Measurements from ENCODE around the gene TEX9. TPM values are rescaled to one million over a fixed set of nuclear protein-coding genes. Genes with fewer than 3 reads are reported as not detected.
"Not testable (repeated sequence)": the region's sequence is repeated elsewhere in the genome, so short reads cannot be mapped to it uniquely, and the experiment has no call there.

The TEX9 gene
- polyA plus RNA-seq, 3 donors, result 26.1 to 33.9 (median 31.7) TPM

GRCh38 chr15:56413114-56413733, 48.0 kb downstream of the TEX9 start:
- not testable (repeated sequence) for DNase-seq (ENCODE audit: extremely low read depth in 1 of 11, low read depth in 9 of 11, low spot score in 4 of 11)

DNA sequence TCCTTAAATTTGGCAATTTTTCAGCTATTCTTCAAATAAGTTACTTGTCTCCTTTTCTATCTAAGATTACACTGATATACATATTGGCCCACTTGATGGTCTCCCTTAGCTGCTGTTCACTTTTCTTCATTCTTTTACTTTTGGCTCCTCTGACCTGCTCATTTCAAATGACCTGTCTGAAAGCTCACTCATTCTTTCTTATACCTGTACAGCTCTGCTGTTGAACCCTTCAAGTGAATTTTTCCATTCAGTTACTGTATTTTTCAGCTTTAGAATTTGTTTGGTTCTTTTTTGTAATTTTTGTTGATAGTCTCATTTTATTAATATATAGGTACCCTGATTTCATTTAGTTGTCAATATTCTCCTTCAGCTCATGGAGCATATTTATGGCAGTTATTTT, 60.0 kb downstream of the TEX9 start:
- no peak for DNase-seq (ENCODE audit: extremely low read depth in 1 of 11, low read depth in 9 of 11, low spot score in 4 of 11)

DNA sequence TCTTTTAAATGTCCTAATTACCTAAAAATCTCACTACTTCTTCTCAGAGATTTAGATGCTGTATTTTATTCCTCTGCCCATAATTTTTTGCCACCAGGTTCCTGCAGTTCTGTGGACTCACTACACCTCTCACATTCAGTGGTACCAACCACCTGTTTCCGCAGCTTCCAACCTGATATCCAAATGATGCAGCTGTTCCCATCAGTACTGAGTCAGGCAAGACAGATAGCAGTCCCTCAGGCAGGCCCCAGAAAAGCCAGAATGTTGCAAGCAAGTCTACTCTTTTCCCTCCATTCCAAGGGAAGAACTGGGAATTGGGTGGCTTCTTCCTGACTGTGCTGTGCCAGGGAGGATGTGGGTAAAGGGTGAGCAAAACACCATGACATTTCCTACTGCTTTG, 60.8 kb downstream of the TEX9 start:
- no peak for DNase-seq (ENCODE audit: extremely low read depth in 1 of 11, low read depth in 9 of 11, low spot score in 4 of 11)

DNA sequence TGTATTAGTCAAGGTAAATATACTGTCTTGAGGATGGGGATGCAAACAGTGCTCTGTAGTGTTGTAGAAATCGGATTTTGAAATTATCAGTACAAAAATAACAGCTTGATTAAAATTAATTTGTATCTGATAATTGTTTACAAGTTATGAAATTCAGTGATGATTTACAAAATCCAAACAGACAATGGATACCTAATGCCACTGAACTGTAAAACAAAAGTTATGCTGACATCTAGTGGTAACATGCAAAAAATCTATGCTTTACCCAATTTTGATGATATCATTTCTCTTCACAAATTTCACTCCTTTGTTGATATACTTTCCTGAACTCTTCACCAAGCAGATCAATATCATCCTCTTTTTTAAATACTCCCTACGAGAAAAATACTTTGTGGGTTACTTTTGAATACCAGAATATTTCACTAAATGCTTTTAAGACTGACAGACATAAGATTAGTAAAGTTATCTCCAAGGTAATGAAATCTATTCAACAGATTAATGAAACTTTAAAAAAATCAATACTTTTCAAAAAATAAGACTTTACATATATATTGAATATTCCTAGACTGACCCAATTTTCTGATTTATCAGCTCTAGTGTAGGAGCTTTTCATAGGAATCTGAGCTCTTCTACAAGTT, 63.7 kb downstream of the TEX9 start:
- DNase-seq (ENCODE audit: extremely low read depth in 1 of 11, low read depth in 9 of 11, low spot score in 4 of 11), result peak in 4 of 11 donors; percentile 4 to 9 (median 7)

DNA sequence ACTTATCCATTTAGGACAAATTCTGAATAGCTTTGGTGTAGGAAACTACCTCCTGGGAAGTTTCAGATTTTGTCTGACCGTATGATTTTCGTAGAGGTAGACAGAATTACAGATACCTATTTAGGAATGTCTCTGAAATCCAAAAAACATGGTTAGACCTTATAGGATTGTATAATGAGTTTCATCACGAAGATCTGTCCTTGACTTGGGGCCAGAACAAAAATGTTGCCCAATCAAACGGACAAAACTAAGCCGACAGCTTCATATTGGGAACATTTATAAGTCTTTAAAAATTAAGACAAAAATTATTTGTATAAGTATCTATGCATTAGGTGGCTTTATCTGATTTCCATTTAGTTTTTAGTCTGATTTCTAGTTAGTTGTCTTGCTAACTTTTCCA, 67.1 kb downstream of the TEX9 start:
- DNase-seq (ENCODE audit: extremely low read depth in 1 of 11, low read depth in 9 of 11, low spot score in 4 of 11), result no peak

DNA sequence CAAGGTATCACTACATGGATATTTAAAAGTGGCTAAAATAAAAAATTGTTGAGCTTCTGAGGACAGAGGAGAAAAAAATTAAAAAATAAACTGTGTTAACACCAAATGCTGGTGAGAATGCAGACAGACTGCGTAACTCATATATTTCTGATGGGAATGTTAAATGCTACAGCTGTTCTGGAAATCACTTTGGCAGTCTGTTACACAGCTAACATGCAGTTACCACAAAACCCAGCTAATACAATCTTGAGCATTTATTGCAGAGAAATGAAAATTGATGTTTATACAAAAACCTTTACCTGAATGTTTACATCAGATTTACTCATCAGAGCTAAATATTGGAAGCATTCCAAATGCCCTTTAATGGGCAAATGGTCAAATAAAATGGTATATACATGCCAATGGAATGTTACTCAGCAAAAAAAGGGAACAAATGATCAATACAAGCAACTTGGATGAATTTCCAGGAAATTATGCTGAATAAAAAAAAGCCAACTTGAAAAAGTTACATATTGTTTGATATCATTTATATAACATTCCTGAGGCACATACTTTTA, 75.1 kb downstream of the TEX9 start:
- DNase-seq (ENCODE audit: extremely low read depth in 1 of 11, low read depth in 9 of 11, low spot score in 4 of 11), result no peak

DNA sequence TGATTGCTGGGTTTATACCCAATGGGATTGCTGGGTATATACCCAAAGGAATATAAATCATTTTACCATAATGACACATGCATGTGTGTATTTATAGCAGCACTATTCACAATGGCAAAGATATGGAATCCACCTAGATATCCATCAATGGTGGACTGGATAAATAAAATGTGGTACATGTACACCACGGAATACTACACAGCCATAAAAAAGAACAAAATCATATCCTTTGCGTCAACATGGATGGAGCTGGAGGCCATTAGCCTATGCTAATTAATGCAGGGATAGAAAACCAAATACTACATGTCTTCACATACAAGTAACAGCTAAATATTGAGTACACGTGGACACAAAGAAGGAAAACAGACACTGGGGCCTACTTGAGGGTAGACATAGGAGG, 77.1 kb downstream of the TEX9 start:
- DNase-seq (ENCODE audit: extremely low read depth in 1 of 11, low read depth in 9 of 11, low spot score in 4 of 11), result no peak

DNA sequence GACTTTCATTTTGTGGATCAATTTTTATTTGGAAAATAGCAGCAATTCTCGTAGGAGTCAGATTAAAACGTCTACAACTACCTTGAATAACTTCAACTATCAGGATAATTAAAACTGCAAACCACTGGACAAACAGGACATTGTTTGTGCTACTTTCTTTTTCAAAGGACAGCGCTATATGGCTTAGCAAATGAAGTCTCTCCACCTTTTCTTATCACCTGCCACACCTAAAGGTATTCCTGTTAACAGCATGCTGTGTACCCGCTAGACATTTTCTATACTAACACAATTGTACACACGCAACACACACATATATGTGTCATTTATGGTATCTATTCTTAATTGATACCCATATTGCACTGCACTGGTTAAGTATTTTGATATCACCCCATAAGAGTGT, 80.5 kb downstream of the TEX9 start:
- no peak for DNase-seq (ENCODE audit: extremely low read depth in 1 of 11, low read depth in 9 of 11, low spot score in 4 of 11)

GRCh38 chr15:56454836-56455235, 89.6 kb downstream of the TEX9 start:
- DNase-seq (ENCODE audit: extremely low read depth in 1 of 11, low read depth in 9 of 11, low spot score in 4 of 11), result no peak

- no peak for DNase-seq (ENCODE audit: extremely low read depth in 1 of 11, low read depth in 9 of 11, low spot score in 4 of 11)
Measured at GRCh38 chr15:56456229-56456628, 91.0 kb downstream of the TEX9 start.

GRCh38 chr15:56459096-56459495, 93.9 kb downstream of the TEX9 start:
- DNase-seq (ENCODE audit: extremely low read depth in 1 of 11, low read depth in 9 of 11, low spot score in 4 of 11), result no peak

- DNase-seq (ENCODE audit: extremely low read depth in 1 of 11, low read depth in 9 of 11, low spot score in 4 of 11), result no peak
Measured at GRCh38 chr15:56460071-56460470, 94.8 kb downstream of the TEX9 start.

DNA sequence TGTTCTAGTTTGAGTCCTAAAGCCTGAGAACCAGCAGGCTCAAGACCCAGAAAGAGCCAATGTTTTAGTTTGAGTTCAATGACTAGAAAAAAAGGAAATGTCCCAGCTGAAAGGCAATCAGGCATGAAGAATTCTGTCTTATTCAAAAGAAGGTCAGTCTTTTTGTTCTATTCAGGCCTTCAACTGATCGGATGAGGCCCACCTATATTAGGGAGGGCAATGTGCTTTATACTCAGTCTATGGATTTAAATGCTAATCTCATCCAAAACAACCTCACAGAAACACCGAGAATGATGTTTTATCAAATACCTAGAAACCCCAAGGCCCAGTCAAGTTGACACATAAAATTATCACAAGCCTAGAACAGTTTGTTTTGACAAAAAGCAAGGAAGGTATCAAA, 95.7 kb downstream of the TEX9 start:
- no peak for DNase-seq (ENCODE audit: extremely low read depth in 1 of 11, low read depth in 9 of 11, low spot score in 4 of 11)

GRCh38 chr15:56464893-56465520, 99.8 kb downstream of the TEX9 start, which contains the start of gene MNS1:
Gene MNS1, minus strand, starts transcription at chr15:56465137. Its CDS starts 165 bp downstream, at chr15:56464972.
- peak; percentile 92 to 98 (median 96) for DNase-seq (ENCODE audit: extremely low read depth in 1 of 11, low read depth in 9 of 11, low spot score in 4 of 11)

GRCh38 chr15:56467616-56468015, 102.4 kb downstream of the TEX9 start:
- DNase-seq (ENCODE audit: extremely low read depth in 1 of 11, low read depth in 9 of 11, low spot score in 4 of 11), result peak in 1 of 11 donors; percentile 38

DNA sequence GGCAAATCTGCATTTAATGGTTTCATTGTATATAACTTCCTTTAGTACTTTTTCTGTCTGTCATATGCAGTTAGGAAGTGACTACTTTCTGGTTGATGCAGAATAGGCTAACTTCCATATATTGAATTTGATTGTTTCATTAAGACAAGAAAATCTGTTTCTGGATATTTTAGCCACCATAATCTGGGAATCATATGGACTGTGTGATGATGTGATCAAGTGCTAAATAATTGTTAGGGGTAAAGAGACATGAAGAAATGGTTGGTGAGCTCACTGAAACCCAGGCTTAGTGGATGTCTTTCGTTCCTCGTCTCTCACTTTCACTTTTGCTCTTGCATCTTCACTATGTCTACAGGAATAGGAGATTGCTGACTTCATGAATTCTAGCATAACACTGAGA, 103.2 kb downstream of the TEX9 start:
- DNase-seq (ENCODE audit: extremely low read depth in 1 of 11, low read depth in 9 of 11, low spot score in 4 of 11), result no peak

DNA sequence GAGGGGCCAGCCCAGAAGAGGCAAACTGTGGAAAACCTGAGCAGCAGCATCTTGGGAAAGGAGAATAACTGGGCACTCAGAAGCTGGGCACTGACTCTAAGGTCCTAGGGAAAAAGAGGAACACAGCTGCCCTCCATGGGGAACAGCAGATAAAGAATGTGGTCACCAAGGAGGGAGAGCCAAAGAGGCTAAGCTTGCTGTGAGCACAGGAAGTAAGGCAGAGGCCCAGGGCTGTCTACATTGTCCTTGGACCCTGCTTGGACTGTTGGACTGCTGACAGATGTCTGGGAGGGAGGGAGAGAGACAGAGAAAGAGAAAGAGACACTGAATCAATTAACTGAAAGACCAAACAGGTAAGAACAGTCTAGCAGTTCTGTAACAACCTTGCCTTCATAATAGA, 104.3 kb downstream of the TEX9 start:
- no peak for DNase-seq (ENCODE audit: extremely low read depth in 1 of 11, low read depth in 9 of 11, low spot score in 4 of 11)

DNA sequence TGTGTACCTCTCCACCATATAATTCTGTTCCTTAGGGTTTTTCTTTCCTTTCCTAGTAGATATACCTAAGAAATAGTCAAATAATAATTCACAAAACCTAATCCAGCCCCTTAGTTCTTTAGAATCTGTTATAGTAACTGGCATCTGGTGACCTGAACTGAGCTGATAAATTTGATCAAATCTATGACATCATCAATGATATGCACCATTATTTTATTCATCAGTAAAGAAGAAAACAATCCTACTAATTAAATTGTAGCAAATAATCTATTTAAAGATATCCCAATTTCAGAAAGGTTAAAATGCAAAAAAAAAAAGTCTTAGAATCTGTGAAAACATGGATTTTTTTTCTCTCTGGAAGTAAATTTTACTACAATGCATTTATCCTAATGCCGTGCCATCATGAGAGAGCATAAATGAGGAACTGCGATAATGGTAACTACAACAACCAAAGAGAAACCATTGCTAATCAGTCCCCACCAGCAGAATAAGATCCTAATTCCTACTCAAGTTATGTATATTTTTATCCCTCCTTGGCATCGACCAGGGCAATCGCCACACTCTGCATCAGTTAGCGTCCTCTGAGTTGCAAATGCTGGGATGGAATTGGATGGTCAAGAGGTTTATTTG, 106.3 kb downstream of the TEX9 start:
- DNase-seq (ENCODE audit: extremely low read depth in 1 of 11, low read depth in 9 of 11, low spot score in 4 of 11), result no peak

DNA sequence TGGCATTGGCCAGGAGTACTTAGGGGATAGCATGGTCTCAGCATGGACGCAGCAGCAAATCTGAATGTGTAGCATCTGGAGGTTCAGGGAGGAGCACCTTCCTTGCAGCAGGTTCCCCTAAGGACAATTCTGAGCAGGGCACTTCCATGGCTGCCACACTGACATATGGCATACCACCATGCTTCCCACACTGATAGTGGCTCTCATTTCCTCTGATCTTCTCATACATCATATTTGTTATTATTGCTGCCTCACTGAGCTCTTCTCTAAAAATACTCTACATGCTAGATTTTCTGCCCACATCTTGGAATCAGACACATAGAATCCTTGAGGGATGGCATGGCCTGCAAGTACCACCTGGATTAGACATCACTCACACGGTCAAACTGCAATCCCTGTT, 107.1 kb downstream of the TEX9 start:
- DNase-seq (ENCODE audit: extremely low read depth in 1 of 11, low read depth in 9 of 11, low spot score in 4 of 11), result no peak

- DNase-seq (ENCODE audit: extremely low read depth in 1 of 11, low read depth in 9 of 11, low spot score in 4 of 11), result no peak
Measured at GRCh38 chr15:56473017-56473416, 107.8 kb downstream of the TEX9 start.
